HL-60 (cell line): ENCODE data around the gene PIK3CA.

Experiments used
- DNase-seq, 2 experiments: peaks; one replicate each; pipeline ENCODE4 v3.0.0-alpha.2; 2010 to 2020; ENCODE audit warnings: low read depth in 1 of 2, low spot score in 1 of 2
- H3K27ac ChIP-seq: fragments of 250-450 bp; sonication (Bioruptor Pico); replicated peaks from 2 replicates; pipeline ENCODE4 v1.5.1; 2020; ENCODE audit warnings: mild to moderate bottlenecking, moderate library complexity
- H3K27me3 ChIP-seq: fragments of 250-450 bp; sonication (Bioruptor Pico); 2 replicates; pipeline ENCODE4 v1.5.1; 2021; ENCODE audit warnings: mild to moderate bottlenecking, moderate library complexity; ENCODE audit not compliant: insufficient read depth, poor library complexity, severe bottlenecking
- H3K4me3 ChIP-seq: replicated peaks from 2 replicates; pipeline ENCODE4 v1.5.1; 2011; ENCODE audit warnings: mild to moderate bottlenecking, control low read depth, low read length; ENCODE audit not compliant: insufficient read depth
- GABPA ChIP-seq: IDR thresholded peaks from 2 replicates; pipeline ENCODE4 v1.6.1; 2012; ENCODE audit warnings: low read depth
- POLR2AphosphoS5 ChIP-seq: IDR thresholded peaks from 2 replicates; pipeline ENCODE4 v1.6.1; 2012; ENCODE audit warnings: low read depth
- SPI1 ChIP-seq: IDR thresholded peaks from 2 replicates; pipeline ENCODE4 v1.6.1; 2012; ENCODE audit warnings: low read depth, mild to moderate bottlenecking, borderline replicate concordance
- TF ChIP-seq, protein P1 (sequence below): IDR thresholded peaks from 2 replicates; pipeline ENCODE4 v1.6.1; 2012; ENCODE audit warnings: low read depth; ENCODE audit not compliant: insufficient replicate concordance
- TF ChIP-seq, protein P2 (sequence below): IDR thresholded peaks from one replicate; pipeline ENCODE4 v1.5.1; 2011; ENCODE audit warnings: low read length, control low read depth, inconsistent platforms; ENCODE audit not compliant: insufficient read depth

The PIK3CA gene

DNA sequence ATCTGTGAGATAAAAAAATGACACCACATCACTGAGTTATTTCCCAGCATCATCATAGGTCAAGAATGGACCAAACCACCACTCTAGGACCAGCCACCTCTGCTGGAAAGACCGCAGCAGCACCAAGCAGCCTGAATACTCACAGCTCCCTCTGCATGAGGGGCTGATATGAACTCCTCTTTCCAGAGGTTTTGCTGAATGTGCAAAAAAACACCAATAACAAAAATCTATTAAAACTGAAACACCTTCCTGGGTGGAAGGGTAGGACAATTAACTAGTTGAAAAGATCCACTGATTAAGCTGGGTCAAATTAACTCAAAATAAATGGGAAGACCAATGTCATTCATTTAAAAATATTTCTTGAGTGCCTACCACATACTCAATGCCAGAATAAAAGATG, 131.7 kb downstream of the PIK3CA start:
- H3K27ac ChIP-seq = no peak overlapping the region
- TF ChIP-seq GABPA (no peak), SPI1 (no peak), POLR2AphosphoS5 (no peak)
- TF ChIP-seq, protein P1, sequence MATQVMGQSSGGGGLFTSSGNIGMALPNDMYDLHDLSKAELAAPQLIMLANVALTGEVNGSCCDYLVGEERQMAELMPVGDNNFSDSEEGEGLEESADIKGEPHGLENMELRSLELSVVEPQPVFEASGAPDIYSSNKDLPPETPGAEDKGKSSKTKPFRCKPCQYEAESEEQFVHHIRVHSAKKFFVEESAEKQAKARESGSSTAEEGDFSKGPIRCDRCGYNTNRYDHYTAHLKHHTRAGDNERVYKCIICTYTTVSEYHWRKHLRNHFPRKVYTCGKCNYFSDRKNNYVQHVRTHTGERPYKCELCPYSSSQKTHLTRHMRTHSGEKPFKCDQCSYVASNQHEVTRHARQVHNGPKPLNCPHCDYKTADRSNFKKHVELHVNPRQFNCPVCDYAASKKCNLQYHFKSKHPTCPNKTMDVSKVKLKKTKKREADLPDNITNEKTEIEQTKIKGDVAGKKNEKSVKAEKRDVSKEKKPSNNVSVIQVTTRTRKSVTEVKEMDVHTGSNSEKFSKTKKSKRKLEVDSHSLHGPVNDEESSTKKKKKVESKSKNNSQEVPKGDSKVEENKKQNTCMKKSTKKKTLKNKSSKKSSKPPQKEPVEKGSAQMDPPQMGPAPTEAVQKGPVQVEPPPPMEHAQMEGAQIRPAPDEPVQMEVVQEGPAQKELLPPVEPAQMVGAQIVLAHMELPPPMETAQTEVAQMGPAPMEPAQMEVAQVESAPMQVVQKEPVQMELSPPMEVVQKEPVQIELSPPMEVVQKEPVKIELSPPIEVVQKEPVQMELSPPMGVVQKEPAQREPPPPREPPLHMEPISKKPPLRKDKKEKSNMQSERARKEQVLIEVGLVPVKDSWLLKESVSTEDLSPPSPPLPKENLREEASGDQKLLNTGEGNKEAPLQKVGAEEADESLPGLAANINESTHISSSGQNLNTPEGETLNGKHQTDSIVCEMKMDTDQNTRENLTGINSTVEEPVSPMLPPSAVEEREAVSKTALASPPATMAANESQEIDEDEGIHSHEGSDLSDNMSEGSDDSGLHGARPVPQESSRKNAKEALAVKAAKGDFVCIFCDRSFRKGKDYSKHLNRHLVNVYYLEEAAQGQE = no peak
- TF ChIP-seq, protein P2, sequence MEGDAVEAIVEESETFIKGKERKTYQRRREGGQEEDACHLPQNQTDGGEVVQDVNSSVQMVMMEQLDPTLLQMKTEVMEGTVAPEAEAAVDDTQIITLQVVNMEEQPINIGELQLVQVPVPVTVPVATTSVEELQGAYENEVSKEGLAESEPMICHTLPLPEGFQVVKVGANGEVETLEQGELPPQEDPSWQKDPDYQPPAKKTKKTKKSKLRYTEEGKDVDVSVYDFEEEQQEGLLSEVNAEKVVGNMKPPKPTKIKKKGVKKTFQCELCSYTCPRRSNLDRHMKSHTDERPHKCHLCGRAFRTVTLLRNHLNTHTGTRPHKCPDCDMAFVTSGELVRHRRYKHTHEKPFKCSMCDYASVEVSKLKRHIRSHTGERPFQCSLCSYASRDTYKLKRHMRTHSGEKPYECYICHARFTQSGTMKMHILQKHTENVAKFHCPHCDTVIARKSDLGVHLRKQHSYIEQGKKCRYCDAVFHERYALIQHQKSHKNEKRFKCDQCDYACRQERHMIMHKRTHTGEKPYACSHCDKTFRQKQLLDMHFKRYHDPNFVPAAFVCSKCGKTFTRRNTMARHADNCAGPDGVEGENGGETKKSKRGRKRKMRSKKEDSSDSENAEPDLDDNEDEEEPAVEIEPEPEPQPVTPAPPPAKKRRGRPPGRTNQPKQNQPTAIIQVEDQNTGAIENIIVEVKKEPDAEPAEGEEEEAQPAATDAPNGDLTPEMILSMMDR = no peak
- DNase-seq = no peak
- H3K4me3 ChIP-seq = no peak overlapping the region
- H3K27me3 ChIP-seq = no peaks in the 10 kb centered on the region

DNA sequence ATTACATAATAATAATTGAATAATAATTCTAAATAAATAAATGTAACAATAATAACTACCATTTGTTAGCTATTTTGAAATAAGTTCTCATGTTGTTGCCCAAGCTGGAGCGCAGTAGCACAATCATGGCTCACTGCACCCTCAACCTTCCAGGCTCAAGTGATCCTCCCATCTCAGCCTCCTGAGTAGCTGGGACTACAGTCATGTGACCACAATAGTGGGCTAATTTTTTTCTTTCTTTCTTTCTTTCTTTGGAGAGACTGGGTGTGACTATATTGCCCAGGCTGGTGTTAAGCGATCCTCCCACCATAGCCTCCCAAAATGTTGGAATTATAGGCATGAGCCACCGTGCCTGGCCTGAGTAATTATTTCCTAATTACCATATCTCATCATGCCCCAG, 133.7 kb downstream of the PIK3CA start:
- H3K4me3 ChIP-seq = no peak overlapping the region
- H3K27ac ChIP-seq = no peak overlapping the region
- TF ChIP-seq, protein P2 = no peak
- TF ChIP-seq GABPA (no peak), SPI1 (no peak), POLR2AphosphoS5 (no peak)
- TF ChIP-seq, protein P1 = no peak
- no peak for DNase-seq
- no peaks in the 10 kb centered on the region for H3K27me3 ChIP-seq

DNA sequence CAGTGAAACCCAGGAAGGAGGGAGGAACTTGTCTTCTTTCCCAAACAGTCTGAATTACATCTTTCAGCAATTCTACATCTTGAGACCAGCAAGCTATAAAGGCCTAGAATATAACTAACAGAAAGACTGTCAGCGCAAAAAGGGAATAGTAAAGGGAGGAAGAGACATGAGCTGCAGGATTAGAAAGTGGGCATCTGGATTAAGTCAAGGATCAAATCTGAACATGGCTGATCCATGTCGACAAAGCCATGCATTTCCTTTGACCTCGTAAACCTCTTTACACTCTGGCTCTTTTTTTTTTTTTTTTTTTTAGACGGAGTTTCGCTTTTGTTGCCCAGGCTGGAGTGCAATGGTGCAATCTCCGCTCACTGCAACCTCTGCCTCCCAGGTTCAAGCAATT, 138.2 kb downstream of the PIK3CA start:
- no peak overlapping the region for H3K27ac ChIP-seq
- H3K27me3 ChIP-seq = no peaks in the 10 kb centered on the region
- no peak overlapping the region for H3K4me3 ChIP-seq
- no peak for DNase-seq
- TF ChIP-seq, protein P2 = no peak
- TF ChIP-seq GABPA (no peak), SPI1 (no peak), POLR2AphosphoS5 (no peak)
- TF ChIP-seq, protein P1 = no peak
